ENCODE data around the gene TNS4.

DNA sequence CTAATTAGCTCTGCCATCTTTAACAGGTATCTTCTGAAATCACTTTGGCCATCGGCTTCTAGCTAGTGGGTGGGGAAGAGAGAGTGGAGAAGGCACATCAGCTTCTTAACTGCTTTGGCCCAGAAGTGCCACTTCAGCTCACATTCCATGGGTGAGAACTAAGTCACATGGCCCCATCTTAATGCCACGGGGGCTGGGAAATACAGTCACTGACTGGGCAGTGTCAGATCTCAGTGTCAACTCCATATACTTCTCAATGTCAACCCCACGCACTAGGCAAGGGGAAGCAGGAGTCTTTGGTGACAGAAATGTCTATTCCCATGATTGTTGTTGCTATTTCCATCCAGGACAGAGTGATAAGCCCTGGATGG lies 34.5 kb upstream of the TNS4 start:
- TF ChIP-seq RFX5 (IDR thresholded peaks at IDR 0.05) (no peak), ZC3H11A (IDR thresholded peaks at IDR 0.05) (no peak), CTCF (IDR thresholded peaks at IDR 0.05) (no peak), CEBPB (IDR thresholded peaks at IDR 0.05) (no peak), EP300 (IDR thresholded peaks at IDR 0.05) (no peak), HEYL (CRISPR knock-in tag; IDR thresholded peaks at IDR 0.05) (no peak), POLR2A (IDR thresholded peaks at IDR 0.05; ENCODE audit: low read length) (no peak), NPAS2 (CRISPR knock-in tag; IDR thresholded peaks at IDR 0.05; ENCODE audit: borderline replicate concordance) (no peak)
